GM23338 (cell line): ENCODE data around the gene NTPCR. TPM values are rescaled to one million over a fixed set of nuclear protein-coding genes. Genes with fewer than 3 reads are reported as not detected.

ENCODE experiments used
- ATAC-seq: fragments of 200-7000 bp; cut with Tn5 transposase; 3 replicates; pipeline ENCODE4 v1.9.1; 2020
- DNase-seq: peaks from one replicate; pipeline ENCODE4 v3.0.0-alpha.2; 2015; ENCODE audit warnings: low spot score
- H2AFZ ChIP-seq: fragments of 200-600 bp; sonication (generic); 2 replicates; pipeline ENCODE4 v1.8.0; 2016; ENCODE audit warnings: antibody characterized with exemption, mild to moderate bottlenecking, moderate library complexity
- H3F3A ChIP-seq: fragments of 200-600 bp; sonication (generic); replicated peaks from 2 replicates; pipeline ENCODE4 v1.8.0; 2017; ENCODE audit warnings: antibody characterized with exemption, mixed run types, low read depth
- H3K27ac ChIP-seq: fragments of 200-600 bp; sonication (generic); 2 replicates; pipeline ENCODE4 v1.6.1; 2016; ENCODE audit warnings: low read depth
- H3K27me3 ChIP-seq: fragments of 200-600 bp; sonication (generic); 2 replicates; pipeline ENCODE4 v1.8.0; 2016; ENCODE audit warnings: mild to moderate bottlenecking, mixed run types, moderate library complexity; ENCODE audit not compliant: insufficient read depth
- H3K36me3 ChIP-seq: fragments of 200-600 bp; sonication (generic); 2 replicates; pipeline ENCODE4 v1.8.0; 2016; ENCODE audit warnings: mild to moderate bottlenecking; ENCODE audit not compliant: insufficient read depth
- H3K4me1 ChIP-seq: fragments of 200-600 bp; sonication (generic); 2 replicates; pipeline ENCODE4 v1.8.0; 2016; ENCODE audit warnings: mild to moderate bottlenecking, moderate library complexity; ENCODE audit not compliant: insufficient read depth
- H3K4me2 ChIP-seq: fragments of 200-600 bp; sonication (generic); 2 replicates; pipeline ENCODE4 v1.7.1; 2017; ENCODE audit warnings: mixed run types
- H3K4me3 ChIP-seq: fragments of 200-600 bp; sonication (generic); 2 replicates; pipeline ENCODE4 v1.6.1; 2016; ENCODE audit warnings: mixed run types
- H3K79me2 ChIP-seq: fragments of 200-600 bp; sonication (generic); replicated peaks from 2 replicates; pipeline ENCODE4 v1.8.0; 2017; ENCODE audit warnings: mild to moderate bottlenecking; ENCODE audit not compliant: insufficient read depth
- H3K9me2 ChIP-seq: fragments of 200-600 bp; sonication (generic); 2 replicates; pipeline ENCODE4 v1.8.0; 2017; ENCODE audit not compliant: insufficient read depth
- H4K20me1 ChIP-seq: fragments of 200-600 bp; sonication (generic); replicated peaks from 2 replicates; pipeline ENCODE4 v1.8.0; 2017; ENCODE audit warnings: mild to moderate bottlenecking; ENCODE audit not compliant: insufficient read depth
- H3K27ac Mint-ChIP-seq: 2 replicates; pipeline ENCODE4 v1.8.0; 2020; ENCODE audit warnings: inconsistent platforms, mild to moderate bottlenecking, moderate library complexity, mixed read lengths
- H3K27me3 Mint-ChIP-seq: 3 replicates; pipeline ENCODE4 v1.8.0; 2022; ENCODE audit warnings: low read depth, mild to moderate bottlenecking, moderate library complexity, mixed read lengths, inconsistent platforms; ENCODE audit not compliant: insufficient read depth, poor library complexity
- H3K36me3 Mint-ChIP-seq: 3 replicates; pipeline ENCODE4 v1.8.0; 2021; ENCODE audit warnings: low read depth, mild to moderate bottlenecking, inconsistent platforms, moderate library complexity, mixed read lengths
- H3K4me1 Mint-ChIP-seq: 3 replicates; pipeline ENCODE4 v1.8.0; 2020; ENCODE audit warnings: mild to moderate bottlenecking, inconsistent platforms, mixed read lengths
- H3K4me3 Mint-ChIP-seq: 3 replicates; pipeline ENCODE4 v1.8.0; 2021; ENCODE audit warnings: moderate library complexity, mild to moderate bottlenecking, inconsistent platforms, mixed read lengths
- H3K9me3 Mint-ChIP-seq: 3 replicates; pipeline ENCODE4 v1.8.0; 2020; ENCODE audit warnings: moderate library complexity, mild to moderate bottlenecking, inconsistent platforms, mixed read lengths
- NANOG ChIP-seq: IDR thresholded peaks from 2 replicates; pipeline ENCODE4 v1.6.1; 2016; ENCODE audit warnings: antibody characterized with exemption, borderline replicate concordance
- STAT1 ChIP-seq: IDR thresholded peaks from one replicate; pipeline ENCODE4 v1.6.1; 2016; ENCODE audit warnings: antibody characterized with exemption; ENCODE audit not compliant: unreplicated experiment
- ZNF114 ChIP-seq: fragments of 250-450 bp; sonication (Bioruptor Pico); IDR thresholded peaks from 2 replicates; pipeline ENCODE4 v1.5.0; 2020; ENCODE audit warnings: mild to moderate bottlenecking, moderate library complexity
- polyA plus RNA-seq: library from polyadenylated mRNA; unstranded; fragments of >200 nt; fragmentation: Nextera tagmentation; extraction: Ambion mirVana; gene quantifications from 2 replicates; pipeline ENCODE4 v1.2.1, GENCODE V29; 2016
- total RNA-seq: library from RNA; depleted of rRNA; stranded (reverse); fragments of >200 nt; shearing (Covaris generic); gene quantifications from 2 replicates; pipeline ENCODE4 v1.2.3, GENCODE V29; 2014
- TF ChIP-seq, protein P1 (sequence below): fragments of 250-450 bp; sonication (Bioruptor Pico); IDR thresholded peaks from 2 replicates; pipeline ENCODE4 v1.5.0; 2020; ENCODE audit warnings: mild to moderate bottlenecking, moderate library complexity
- TF ChIP-seq, protein P2 (sequence below), 2 experiments: fragments of 200-600 bp in 1 of 2; sonication (generic) in 1 of 2; conservative IDR thresholded peaks; 2 replicates each; pipeline versions ENCODE4 v1.5.1 to v1.6.1; 2016 to 2017; ENCODE audit warnings: antibody characterized with exemption in 2 of 2, low read depth in 2 of 2, mild to moderate bottlenecking in 2 of 2, moderate library complexity in 1 of 2

Gene NTPCR
- total and polyA plus RNA-seq, 2 experiments from 2014 or later, result 64.1 to 150 TPM

DNA sequence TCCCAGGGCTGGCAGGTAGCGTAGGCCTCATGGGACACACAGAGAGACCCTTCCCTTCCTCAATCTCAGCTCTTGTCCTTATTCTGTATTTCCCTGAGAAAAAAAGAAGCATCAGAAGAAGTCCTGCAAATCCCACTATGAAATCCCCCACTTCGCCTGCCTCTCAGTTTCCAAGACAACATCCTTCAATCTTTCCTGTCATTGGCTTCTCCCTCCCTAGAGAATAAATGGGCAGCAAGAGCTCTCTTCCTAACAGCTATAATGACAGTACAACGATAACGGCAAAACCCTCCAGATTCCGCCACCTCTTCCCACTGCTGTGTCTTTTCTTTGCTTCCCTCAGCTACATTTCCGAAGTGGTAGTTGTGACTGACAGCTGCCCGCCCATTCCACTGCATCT, 41.6 kb upstream of the NTPCR start:
- Histone ChIP-seq H3K4me2 (no peak overlapping the region), H3K4me1 (peaks cover 12% of the 10 kb centered on the region), H4K20me1 (no peaks in the 10 kb centered on the region), H3K27ac (no peak overlapping the region), H2AFZ (no peak overlapping the region), H3F3A (no peaks in the 10 kb centered on the region), H3K36me3 (no peaks in the 10 kb centered on the region), H3K4me3 (no peak overlapping the region), H3K9me2 (peaks cover 13% of the 10 kb centered on the region), H3K79me2 (no peaks in the 10 kb centered on the region), H3K27me3 (no peaks in the 10 kb centered on the region)
- H3K36me3 Mint-ChIP-seq, result no peaks in the 10 kb centered on the region
- H3K4me1 Mint-ChIP-seq, result peaks cover 23% of the 10 kb centered on the region
- no peaks in the 10 kb centered on the region; the same call in 2 of the 3 replicates for H3K9me3 Mint-ChIP-seq
- TF ChIP-seq ZNF114 (CRISPR knock-in tag) (no peak), NANOG (no peak), STAT1 (no peak)
- TF ChIP-seq, protein P1, sequence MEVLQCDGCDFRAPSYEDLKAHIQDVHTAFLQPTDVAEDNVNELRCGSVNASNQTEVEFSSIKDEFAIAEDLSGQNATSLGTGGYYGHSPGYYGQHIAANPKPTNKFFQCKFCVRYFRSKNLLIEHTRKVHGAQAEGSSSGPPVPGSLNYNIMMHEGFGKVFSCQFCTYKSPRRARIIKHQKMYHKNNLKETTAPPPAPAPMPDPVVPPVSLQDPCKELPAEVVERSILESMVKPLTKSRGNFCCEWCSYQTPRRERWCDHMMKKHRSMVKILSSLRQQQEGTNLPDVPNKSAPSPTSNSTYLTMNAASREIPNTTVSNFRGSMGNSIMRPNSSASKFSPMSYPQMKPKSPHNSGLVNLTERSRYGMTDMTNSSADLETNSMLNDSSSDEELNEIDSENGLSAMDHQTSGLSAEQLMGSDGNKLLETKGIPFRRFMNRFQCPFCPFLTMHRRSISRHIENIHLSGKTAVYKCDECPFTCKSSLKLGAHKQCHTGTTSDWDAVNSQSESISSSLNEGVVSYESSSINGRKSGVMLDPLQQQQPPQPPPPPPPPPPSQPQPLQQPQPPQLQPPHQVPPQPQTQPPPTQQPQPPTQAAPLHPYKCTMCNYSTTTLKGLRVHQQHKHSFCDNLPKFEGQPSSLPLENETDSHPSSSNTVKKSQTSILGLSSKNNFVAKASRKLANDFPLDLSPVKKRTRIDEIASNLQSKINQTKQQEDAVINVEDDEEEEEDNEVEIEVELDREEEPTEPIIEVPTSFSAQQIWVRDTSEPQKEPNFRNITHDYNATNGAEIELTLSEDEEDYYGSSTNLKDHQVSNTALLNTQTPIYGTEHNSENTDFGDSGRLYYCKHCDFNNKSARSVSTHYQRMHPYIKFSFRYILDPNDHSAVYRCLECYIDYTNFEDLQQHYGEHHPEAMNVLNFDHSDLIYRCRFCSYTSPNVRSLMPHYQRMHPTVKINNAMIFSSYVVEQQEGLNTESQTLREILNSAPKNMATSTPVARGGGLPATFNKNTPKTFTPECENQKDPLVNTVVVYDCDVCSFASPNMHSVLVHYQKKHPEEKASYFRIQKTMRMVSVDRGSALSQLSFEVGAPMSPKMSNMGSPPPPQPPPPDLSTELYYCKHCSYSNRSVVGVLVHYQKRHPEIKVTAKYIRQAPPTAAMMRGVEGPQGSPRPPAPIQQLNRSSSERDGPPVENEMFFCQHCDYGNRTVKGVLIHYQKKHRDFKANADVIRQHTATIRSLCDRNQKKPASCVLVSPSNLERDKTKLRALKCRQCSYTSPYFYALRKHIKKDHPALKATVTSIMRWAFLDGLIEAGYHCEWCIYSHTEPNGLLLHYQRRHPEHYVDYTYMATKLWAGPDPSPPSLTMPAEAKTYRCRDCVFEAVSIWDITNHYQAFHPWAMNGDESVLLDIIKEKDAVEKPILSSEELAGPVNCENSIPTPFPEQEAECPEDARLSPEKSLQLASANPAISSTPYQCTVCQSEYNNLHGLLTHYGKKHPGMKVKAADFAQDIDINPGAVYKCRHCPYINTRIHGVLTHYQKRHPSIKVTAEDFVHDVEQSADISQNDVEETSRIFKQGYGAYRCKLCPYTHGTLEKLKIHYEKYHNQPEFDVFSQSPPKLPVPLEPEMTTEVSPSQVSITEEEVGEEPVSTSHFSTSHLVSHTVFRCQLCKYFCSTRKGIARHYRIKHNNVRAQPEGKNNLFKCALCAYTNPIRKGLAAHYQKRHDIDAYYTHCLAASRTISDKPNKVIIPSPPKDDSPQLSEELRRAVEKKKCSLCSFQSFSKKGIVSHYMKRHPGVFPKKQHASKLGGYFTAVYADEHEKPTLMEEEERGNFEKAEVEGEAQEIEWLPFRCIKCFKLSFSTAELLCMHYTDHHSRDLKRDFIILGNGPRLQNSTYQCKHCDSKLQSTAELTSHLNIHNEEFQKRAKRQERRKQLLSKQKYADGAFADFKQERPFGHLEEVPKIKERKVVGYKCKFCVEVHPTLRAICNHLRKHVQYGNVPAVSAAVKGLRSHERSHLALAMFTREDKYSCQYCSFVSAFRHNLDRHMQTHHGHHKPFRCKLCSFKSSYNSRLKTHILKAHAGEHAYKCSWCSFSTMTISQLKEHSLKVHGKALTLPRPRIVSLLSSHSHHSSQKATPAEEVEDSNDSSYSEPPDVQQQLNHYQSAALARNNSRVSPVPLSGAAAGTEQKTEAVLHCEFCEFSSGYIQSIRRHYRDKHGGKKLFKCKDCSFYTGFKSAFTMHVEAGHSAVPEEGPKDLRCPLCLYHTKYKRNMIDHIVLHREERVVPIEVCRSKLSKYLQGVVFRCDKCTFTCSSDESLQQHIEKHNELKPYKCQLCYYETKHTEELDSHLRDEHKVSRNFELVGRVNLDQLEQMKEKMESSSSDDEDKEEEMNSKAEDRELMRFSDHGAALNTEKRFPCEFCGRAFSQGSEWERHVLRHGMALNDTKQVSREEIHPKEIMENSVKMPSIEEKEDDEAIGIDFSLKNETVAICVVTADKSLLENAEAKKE (CRISPR knock-in tag), result no peak
- TF ChIP-seq, protein P2, sequence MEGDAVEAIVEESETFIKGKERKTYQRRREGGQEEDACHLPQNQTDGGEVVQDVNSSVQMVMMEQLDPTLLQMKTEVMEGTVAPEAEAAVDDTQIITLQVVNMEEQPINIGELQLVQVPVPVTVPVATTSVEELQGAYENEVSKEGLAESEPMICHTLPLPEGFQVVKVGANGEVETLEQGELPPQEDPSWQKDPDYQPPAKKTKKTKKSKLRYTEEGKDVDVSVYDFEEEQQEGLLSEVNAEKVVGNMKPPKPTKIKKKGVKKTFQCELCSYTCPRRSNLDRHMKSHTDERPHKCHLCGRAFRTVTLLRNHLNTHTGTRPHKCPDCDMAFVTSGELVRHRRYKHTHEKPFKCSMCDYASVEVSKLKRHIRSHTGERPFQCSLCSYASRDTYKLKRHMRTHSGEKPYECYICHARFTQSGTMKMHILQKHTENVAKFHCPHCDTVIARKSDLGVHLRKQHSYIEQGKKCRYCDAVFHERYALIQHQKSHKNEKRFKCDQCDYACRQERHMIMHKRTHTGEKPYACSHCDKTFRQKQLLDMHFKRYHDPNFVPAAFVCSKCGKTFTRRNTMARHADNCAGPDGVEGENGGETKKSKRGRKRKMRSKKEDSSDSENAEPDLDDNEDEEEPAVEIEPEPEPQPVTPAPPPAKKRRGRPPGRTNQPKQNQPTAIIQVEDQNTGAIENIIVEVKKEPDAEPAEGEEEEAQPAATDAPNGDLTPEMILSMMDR (conservative IDR thresholded peaks at IDR 0.05; ENCODE audit: low read depth in 2 of 2), result no peak
- no peak overlapping the region for H3K27ac Mint-ChIP-seq
- no peak overlapping the region for H3K4me3 Mint-ChIP-seq
- DNase-seq (no peak), ATAC-seq (no peak)
- H3K27me3 Mint-ChIP-seq, result peaks cover 2% of the 10 kb centered on the region
